ENCODE results near the gene SLC26A3.

The SLC26A3 gene

DNA sequence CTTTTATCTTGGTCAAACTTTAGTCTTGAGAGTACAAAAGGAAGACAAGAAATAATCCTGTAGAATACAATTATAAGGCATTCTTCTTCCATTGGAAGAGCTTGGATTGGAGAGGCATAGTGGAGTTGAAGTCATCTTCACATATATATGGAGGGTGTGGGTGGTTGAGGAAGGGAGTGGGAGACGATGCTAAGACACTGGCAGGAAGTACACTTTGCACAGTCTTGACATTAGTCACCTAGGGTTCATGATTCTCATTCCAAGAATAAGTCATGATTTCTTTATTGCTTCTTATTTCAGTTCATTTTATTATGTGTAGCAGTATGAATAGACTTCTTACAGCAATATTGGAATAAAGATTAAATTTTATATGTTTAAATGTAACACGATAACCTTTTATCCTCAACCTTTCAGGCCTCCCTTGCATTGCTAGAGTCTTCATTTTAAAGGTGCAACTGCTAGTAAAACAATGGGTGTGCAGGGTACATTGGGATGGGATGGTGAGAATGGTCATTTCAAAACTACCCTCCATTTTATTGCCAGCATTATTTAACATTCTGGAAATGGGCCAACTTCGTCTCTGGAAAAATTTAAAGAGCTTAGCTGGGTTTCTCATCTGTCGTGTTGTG, 12.3 kb upstream of the SLC26A3 start:
- no peak for DNase-seq

DNA sequence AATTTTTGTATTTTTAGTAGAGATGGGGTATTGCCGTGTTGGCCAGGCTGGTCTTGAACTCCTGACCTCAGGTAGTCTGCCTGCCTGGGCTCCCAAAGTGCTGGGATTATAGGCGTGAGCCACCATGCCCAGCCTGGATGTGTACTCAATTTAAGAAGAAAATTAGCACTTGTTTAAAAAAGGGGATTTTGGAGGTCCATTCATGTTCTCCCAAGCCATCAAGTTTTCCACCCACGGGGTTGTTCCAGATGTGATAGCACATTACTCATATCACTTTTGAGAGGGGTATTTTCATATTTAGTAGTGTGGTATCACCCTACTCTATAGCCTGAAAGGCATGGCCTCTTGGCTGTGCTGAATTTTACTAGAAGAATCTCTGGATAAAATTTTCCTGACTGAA, 10.5 kb upstream of the SLC26A3 start:
- DNase-seq, result peak; percentile 14

DNA sequence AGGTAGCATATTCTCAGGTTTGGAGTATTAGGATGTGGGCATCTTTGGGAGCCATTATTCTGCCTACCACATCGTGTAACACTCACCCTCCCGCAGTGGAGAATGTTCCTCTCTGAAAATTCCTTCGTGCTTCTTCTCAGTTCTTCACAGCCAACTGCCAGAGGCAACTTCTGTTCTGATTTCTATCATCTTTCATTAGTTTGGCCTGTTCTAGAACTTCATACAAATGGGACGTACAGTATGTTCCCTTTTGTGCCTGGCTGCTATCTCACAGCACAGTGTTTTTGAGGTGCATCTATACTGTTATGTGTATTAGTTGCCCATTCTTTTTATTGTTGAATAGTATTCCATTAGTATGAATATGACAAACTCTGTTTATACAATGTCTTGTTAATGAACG, 8.9 kb upstream of the SLC26A3 start:
- DNase-seq, result no peak

- no peak for DNase-seq
Measured at GRCh38 chr7:107810626-107811025, 7.6 kb upstream of the SLC26A3 start.

GRCh38 chr7:107809179-107809578, 6.2 kb upstream of the SLC26A3 start:
- no peak for DNase-seq

GRCh38 chr7:107799647-107800264, 3.3 kb downstream of the SLC26A3 start:
- no peak for DNase-seq

- DNase-seq, result no peak
Measured at GRCh38 chr7:107792364-107792763, 10.7 kb downstream of the SLC26A3 start.

GRCh38 chr7:107789647-107790046, 13.4 kb downstream of the SLC26A3 start:
- DNase-seq, result no peak

GRCh38 chr7:107788662-107789061, 14.4 kb downstream of the SLC26A3 start:
- DNase-seq, result no peak

- DNase-seq, result no peak
Measured at GRCh38 chr7:107788216-107788615, 14.8 kb downstream of the SLC26A3 start.

GRCh38 chr7:107785926-107786325, 17.1 kb downstream of the SLC26A3 start:
- DNase-seq, result no peak

DNA sequence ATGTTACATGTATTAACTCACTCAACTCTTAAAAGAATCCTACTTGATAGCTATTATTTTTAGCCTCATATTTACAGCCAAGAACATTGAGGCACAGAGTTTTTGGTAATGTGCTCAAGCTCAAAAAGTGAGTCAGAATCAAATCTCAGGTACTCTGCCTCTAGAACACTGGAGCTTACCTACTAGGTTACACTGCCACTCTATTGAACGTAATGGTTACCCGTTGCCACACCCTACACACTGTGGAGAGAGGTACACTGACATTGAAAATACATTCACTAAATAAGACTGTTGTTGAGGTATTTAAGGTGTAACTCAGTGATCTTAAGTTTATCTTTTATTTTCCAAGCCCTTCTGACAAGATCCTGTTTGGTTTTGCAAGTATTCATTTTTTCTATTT, 17.9 kb downstream of the SLC26A3 start:
- DNase-seq, result no peak

GRCh38 chr7:107783648-107784047, 19.4 kb downstream of the SLC26A3 start:
- DNase-seq, result no peak

DNA sequence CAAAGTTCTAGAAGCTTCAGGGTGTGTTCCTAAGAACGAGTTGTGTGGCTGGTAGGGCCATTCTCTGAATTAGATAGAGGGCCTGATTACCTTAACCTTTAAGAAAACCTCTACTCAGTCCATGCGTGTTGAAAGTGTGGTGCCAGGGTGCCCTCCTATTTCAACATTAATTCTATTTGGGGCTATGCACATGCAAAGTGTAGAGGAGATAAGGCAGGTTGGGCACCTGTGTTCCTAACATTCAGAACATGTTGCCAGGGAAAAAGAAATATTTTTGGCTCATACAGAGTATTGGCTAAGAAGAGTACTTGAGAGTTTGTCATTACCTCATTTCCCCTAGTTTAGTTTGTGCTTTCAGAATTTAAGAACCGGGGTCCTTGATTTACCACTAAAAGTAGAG, 20.6 kb downstream of the SLC26A3 start:
- DNase-seq, result no peak

DNA sequence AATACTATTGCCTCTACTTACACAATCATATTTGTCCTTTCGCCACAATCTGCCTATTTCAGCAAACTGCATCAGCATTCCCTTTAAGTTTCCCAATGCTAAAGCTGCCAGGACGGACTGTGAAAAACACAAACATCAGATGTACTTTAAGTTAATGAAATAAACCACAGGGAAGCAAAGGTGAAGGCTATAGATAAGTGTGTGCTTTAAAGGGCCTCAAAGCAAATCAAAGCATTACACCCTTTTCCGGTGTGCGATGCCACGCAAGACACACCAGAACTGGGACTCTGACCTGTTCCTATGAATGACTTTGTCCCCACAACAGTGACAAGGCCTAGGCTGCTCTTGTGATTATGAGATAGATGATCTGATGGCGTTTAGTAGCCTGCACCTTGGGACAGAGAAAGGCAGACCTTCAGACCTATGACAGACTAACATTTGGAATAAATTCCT, 23.4 kb downstream of the SLC26A3 start:
- DNase-seq, result no peak

DNA sequence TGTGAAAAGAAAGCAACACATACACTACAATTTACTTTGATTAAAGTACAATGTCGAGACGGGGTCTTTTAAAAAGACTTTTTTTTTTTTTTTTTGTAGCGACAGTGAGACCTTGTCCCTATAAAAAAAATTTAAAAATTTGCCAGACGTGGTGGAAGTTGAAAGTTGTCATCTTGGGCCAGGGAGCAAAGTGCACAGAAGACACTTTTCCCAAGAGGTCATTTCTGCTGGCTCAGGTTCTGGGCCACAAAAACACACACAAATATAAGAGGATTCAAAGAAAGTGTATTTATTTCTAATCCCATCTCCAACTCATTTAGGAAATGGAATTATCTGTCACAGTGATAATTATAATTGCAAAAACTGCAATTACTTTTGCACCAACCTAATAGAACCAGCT, 24.7 kb downstream of the SLC26A3 start:
- no peak for DNase-seq

DNA sequence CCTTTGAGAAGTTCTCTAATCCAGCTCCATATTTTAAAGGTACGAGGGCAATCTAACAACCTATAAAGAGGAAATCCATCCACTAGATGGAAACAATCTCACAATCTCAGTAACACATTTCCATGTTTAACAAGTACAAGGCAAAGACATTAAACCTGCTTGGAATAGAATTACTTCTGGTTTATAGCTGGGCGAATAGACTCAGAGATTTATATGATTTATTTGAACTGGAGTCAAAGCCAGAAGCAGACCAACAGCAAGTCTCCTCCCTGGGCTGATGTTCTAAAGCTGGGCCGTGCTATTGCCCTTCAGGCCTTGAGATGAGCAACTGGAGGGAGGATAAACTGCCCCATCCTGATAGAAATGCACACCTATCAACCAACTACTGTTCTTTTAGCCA, 25.3 kb downstream of the SLC26A3 start:
- no peak for DNase-seq

DNA sequence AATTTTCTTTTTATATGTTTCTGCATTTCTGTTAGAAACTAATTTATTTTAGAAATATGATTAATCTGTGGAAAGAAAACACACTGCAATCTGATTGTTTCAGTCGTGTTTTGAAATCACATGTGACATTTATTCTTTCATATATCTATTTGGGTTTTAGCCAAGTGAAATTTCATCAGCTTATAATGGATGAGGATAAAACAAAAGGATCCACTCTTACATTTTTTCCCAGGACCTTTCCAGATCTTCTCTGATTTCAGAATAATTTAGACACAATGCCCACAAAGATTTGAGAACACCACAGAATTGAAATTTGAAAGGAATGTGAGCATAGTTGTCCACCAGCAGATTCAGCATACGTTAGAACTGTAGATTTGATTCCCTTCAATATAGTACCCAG, 30.0 kb downstream of the SLC26A3 start:
- no peak for DNase-seq

- no peak for DNase-seq
Measured at GRCh38 chr7:107768263-107768662, 34.8 kb downstream of the SLC26A3 start.

DNA sequence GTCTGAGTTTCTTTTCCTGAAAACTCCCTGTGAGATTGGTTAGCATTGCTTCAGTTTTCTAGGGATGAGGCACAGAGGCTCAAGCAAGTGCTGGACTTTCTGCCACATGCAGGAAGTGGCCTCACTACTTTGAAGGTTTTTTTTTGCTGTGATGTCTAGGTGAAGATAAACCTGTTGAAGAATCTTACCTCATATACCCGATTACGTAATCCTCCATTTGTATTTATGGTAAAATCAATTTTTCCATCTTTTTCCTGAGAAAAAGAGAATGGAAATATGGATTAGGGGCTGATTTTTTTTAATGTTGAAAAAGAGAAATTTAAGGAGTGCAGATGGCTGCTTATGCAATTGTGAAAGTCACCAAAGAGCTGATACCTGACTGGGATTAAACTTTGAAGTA, 35.6 kb downstream of the SLC26A3 start:
- DNase-seq, result no peak

- no peak for DNase-seq
Measured at GRCh38 chr7:107758667-107759066, 44.4 kb downstream of the SLC26A3 start.

DNA sequence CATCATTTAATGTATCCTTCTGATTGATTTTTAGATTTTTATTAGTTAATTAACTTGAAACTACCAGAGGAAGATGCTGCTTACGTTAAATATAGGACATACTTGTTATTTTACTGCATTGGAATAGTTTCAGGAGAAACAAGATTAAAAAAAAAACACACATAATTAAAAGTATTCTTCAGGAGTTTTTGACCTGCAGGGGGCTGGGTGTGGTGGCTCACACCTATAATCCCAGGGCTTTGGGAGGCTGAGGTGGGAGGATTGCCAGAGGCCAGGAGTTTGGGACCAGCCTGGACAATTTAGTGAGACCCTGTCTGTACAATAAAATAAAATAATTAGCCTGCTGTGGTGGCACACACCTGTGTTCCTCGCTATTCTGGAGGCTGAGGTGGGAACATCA, 48.4 kb downstream of the SLC26A3 start:
- no peak for DNase-seq

GRCh38 chr7:107751113-107751512, 51.9 kb downstream of the SLC26A3 start:
- DNase-seq, result no peak

- DNase-seq, result no peak
Measured at GRCh38 chr7:107746006-107746405, 57.0 kb downstream of the SLC26A3 start.

DNA sequence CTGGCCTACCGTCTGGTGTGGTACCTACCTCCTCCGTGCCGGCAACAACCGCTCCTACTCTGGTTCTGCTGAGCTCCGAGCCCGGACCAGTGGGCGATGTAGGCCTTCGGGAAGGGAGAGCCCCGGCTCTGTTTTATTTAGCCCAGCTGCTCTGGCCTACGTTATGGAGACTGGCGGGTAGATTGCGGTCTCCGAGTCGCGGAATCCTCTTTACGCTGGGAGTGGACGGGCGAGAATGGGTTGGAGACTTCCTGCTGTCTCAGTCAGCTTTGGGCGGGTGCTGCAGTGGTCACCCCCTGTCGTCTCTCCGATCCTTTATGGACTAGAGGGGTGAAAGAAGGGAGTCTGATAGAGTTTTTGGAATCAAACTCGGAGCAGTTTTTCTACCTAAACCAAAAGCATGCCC, 58.7 kb downstream of the SLC26A3 start:
- no peak for DNase-seq

All from activated naive CD4-positive, alpha-beta T cell treated with anti-CD3 and anti-CD28 coated beads, Interleukin-2, amount 50 U/mL, for 16 hours (primary cell).